HepG2 (cell line): Measurements from ENCODE around the gene ZNF454. TPM values are rescaled to one million over a fixed set of nuclear protein-coding genes. Genes with fewer than 3 reads are reported as not detected.

ENCODE experiments used
- ARID3A ChIP-seq: IDR thresholded peaks from 2 replicates; pipeline ENCODE4 v1.6.1; 2012; ENCODE audit warnings: low read depth, low read length, improper control_type of control experiment
- EEA1 ChIP-seq: sonication (generic); formaldehyde crosslinking; IDR thresholded peaks from 2 replicates; pipeline ENCODE4 v1.5.1; 2020; ENCODE audit warnings: mild to moderate bottlenecking, missing genetic modification reagents, borderline replicate concordance
- ELF4 ChIP-seq: sonication (generic); formaldehyde crosslinking; IDR thresholded peaks from 2 replicates; pipeline ENCODE4 v1.5.0; 2020; ENCODE audit warnings: missing genetic modification reagents, mild to moderate bottlenecking, moderate library complexity, borderline replicate concordance
- FOSL2 ChIP-seq: sonication (generic); formaldehyde crosslinking; IDR thresholded peaks from 2 replicates; pipeline ENCODE4 v1.4.0; 2020; ENCODE audit warnings: missing genetic modification reagents
- GTF2F1 ChIP-seq: fragments of 150-350 bp; IDR thresholded peaks from 2 replicates; pipeline ENCODE4 v1.6.1; 2014; ENCODE audit warnings: low read length
- HCFC1 ChIP-seq: fragments of 150-350 bp; IDR thresholded peaks from 2 replicates; pipeline ENCODE4 v1.6.1; 2014; ENCODE audit warnings: low read depth, low read length
- KDM5A ChIP-seq: fragments of 200-600 bp; sonication (generic); IDR thresholded peaks from 2 replicates; pipeline ENCODE4 v1.7.0; 2018; ENCODE audit warnings: antibody characterized with exemption, mild to moderate bottlenecking, low read length, borderline replicate concordance
- MTF2 ChIP-seq: sonication (generic); formaldehyde crosslinking; IDR thresholded peaks from 2 replicates; pipeline ENCODE4 v1.5.0; 2020; ENCODE audit warnings: missing genetic modification reagents, borderline replicate concordance
- NR2F1 ChIP-seq, 2 experiments: fragments of 450-650 bp in 1 of 2; formaldehyde crosslinking in 1 of 2; IDR thresholded peaks; 2 replicates each; pipeline versions ENCODE4 v1.5.0 to v1.6.1; 2016 to 2020; ENCODE audit warnings: mild to moderate bottlenecking in 1 of 2, missing compliant biosample characterization in 1 of 2, missing genetic modification reagents in 1 of 2, moderate library complexity in 1 of 2
- PAXIP1 ChIP-seq: sonication (generic); formaldehyde crosslinking; conservative IDR thresholded peaks from 2 replicates; pipeline ENCODE4 v1.4.0; 2020; ENCODE audit warnings: mild to moderate bottlenecking, missing genetic modification reagents, moderate library complexity
- PLRG1 ChIP-seq: fragments of 450-650 bp; conservative IDR thresholded peaks from 2 replicates; pipeline ENCODE4 v1.6.1; 2016
- POGZ ChIP-seq: sonication (generic); formaldehyde crosslinking; IDR thresholded peaks from 2 replicates; pipeline ENCODE4 v1.4.0; 2020; ENCODE audit warnings: mild to moderate bottlenecking, missing genetic modification reagents
- RFX1 ChIP-seq: fragments of 450-650 bp; IDR thresholded peaks from 2 replicates; pipeline ENCODE4 v1.6.1; 2017
- SRF ChIP-seq: IDR thresholded peaks from 2 replicates; pipeline ENCODE4 v1.6.1; 2011; ENCODE audit warnings: mild to moderate bottlenecking, low read depth, low read length, moderate library complexity
- TBX2 ChIP-seq: sonication (generic); formaldehyde crosslinking; IDR thresholded peaks from 2 replicates; pipeline ENCODE4 v1.5.0; 2020; ENCODE audit warnings: missing genetic modification reagents, mild to moderate bottlenecking, borderline replicate concordance
- ZNF30 ChIP-seq: sonication (generic); formaldehyde crosslinking; IDR thresholded peaks from 2 replicates; pipeline ENCODE4 v1.5.0; 2020; ENCODE audit warnings: mild to moderate bottlenecking, missing genetic modification reagents
- ZNF468 ChIP-seq: sonication (generic); formaldehyde crosslinking; IDR thresholded peaks from 2 replicates; pipeline ENCODE4 v1.8.0; 2022; ENCODE audit warnings: mild to moderate bottlenecking, moderate library complexity, missing genetic modification reagents
- ZNF574 ChIP-seq: sonication (generic); formaldehyde crosslinking; IDR thresholded peaks from 2 replicates; pipeline ENCODE4 v1.4.0; 2020; ENCODE audit warnings: missing genetic modification reagents
- ZNF710 ChIP-seq: sonication (generic); formaldehyde crosslinking; IDR thresholded peaks from 2 replicates; pipeline ENCODE4 v1.5.0; 2020; ENCODE audit warnings: mild to moderate bottlenecking, missing genetic modification reagents, borderline replicate concordance
- polyA plus RNA-seq, 8 experiments: library from polyadenylated mRNA; depleted of rRNA in 3 of 8; stranded (reverse) in 7 of 8; unstranded in 1 of 8; fragments of >200 nt; fragmentation: Illumina TruSeq in 4 of 8; extraction: Trizol in 4 of 8; gene quantifications; 2 replicates each; pipeline versions ENCODE4 v1.2.1 to v1.2.3, GENCODE V29; 2011 to 2016; ENCODE audit warnings: low read depth in 4 of 8, missing spikeins in 1 of 8, mixed read lengths in 1 of 8; ENCODE audit not compliant: insufficient read depth in 1 of 8
- total RNA-seq, 5 experiments: library from RNA; depleted of rRNA; stranded (reverse); fragments of >200 nt; fragmentation: Illumina TruSeq; extraction: Trizol; gene quantifications; 2 replicates each; pipeline ENCODE4 v1.2.3, GENCODE V29; 2016; ENCODE audit warnings: low read depth in 1 of 5

ZNF454 gene
- total and polyA plus RNA-seq, 2 of the 13 experiments (the other 11 are each of a cell fraction or from before 2014, with no cell fraction given), result 0.16 TPM; not detected in 1

GRCh38 chr5:178895615-178896571 lies 45.1 kb upstream of the ZNF454 start, which contains the start of gene ZFP2 (continued):
- TF ChIP-seq NR2F1 (CRISPR knock-in tag; IDR thresholded peaks at IDR 0.05) (no peak), PLRG1 (no peak), ZNF710 (CRISPR knock-in tag) (peak; percentile 48; the same call in 1 of the 2 replicates), POGZ (CRISPR knock-in tag) (peak; percentile 29; the same call in 1 of the 2 replicates), PAXIP1 (CRISPR knock-in tag) (no peak), ARID3A (no peak), EEA1 (CRISPR knock-in tag) (no peak), ZNF574 (CRISPR knock-in tag) (peak; percentile 55; the same call in 1 of the 2 replicates), SRF (no peak), FOSL2 (CRISPR knock-in tag) (no peak), ELF4 (CRISPR knock-in tag) (no peak), MTF2 (CRISPR knock-in tag) (no peak; the same call in 1 of the 2 replicates), ZNF30 (CRISPR knock-in tag) (no peak), HCFC1 (peak; percentile 71), TBX2 (CRISPR knock-in tag) (peak; percentile 54; the same call in 1 of the 2 replicates), ZNF468 (CRISPR knock-in tag) (no peak), GTF2F1 (no peak), KDM5A (no peak), RFX1 (no peak)
